ENCODE data around the gene CFAP157.

CFAP157 gene

DNA sequence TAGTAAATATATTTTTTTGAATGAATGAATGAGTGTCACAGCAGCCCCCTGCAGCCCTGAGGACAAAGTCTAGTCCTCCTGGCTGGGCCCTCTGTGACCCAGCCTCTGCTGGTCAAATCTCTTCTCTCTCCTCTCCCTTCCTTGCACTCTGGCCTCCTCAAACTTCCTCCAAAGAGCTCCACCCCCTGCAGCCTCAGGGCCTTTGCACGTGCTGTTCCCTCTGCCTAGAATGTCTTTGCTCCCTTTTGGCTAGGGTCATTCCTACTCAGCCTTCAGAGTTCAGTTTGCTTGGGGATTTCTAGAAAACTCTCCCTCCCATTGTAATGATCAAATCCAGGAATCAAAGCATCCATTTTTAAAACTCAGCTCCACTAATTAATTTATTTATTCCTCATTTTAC lies 58.6 kb downstream of the CFAP157 start:
- Histone ChIP-seq H3K4me3 (ENCODE audit: low read length in 2 of 2) (no peak overlapping the region), H3K9me3 (ENCODE audit: control insufficient read depth in 2 of 2, low read length in 2 of 2) (no peaks in the 10 kb centered on the region), H3K4me1 (ENCODE audit: control insufficient read depth, insufficient read depth, low read length) (peaks cover 13% of the 10 kb centered on the region), H3K27ac (ENCODE audit: low read length) (no peak overlapping the region), H3K9ac (ENCODE audit: low read length in 2 of 2) (no peak overlapping the region), H3K36me3 (ENCODE audit: control insufficient read depth in 2 of 2, insufficient read depth in 2 of 2, low read length in 2 of 2) (no peaks in the 10 kb centered on the region), H3K27me3 (ENCODE audit: control insufficient read depth in 1 of 2, insufficient read depth in 2 of 2, low read length in 2 of 2) (peaks cover 8 to 11% of the 10 kb centered on the region in 2 donors)

All from stomach smooth muscle (tissue), 2 donors.